Endothelial cell (in vitro differentiated cells): Measurements from ENCODE around the gene GNLY. TPM values are rescaled to one million over a fixed set of nuclear protein-coding genes. Genes with fewer than 3 reads are reported as not detected.

ENCODE experiments used
- DNase-seq: peaks from one replicate; pipeline ENCODE4 v3.0.0; 2021; ENCODE audit warnings: low spot score
- H3K27ac Mint-ChIP-seq: one replicate; pipeline ENCODE4 v1.8.0; 2021; ENCODE audit warnings: mixed read lengths, inconsistent platforms; ENCODE audit not compliant: unreplicated experiment
- H3K27me3 Mint-ChIP-seq: one replicate; pipeline ENCODE4 v1.8.0; 2021; ENCODE audit warnings: mild to moderate bottlenecking, moderate library complexity, mixed read lengths, inconsistent platforms; ENCODE audit not compliant: unreplicated experiment
- H3K36me3 Mint-ChIP-seq: one replicate; pipeline ENCODE4 v1.8.0; 2021; ENCODE audit warnings: mild to moderate bottlenecking, low read depth, mixed read lengths, inconsistent platforms; ENCODE audit not compliant: unreplicated experiment
- H3K4me1 Mint-ChIP-seq: one replicate; pipeline ENCODE4 v1.8.0; 2021; ENCODE audit warnings: mild to moderate bottlenecking, mixed read lengths, inconsistent platforms; ENCODE audit not compliant: unreplicated experiment
- H3K4me3 Mint-ChIP-seq: one replicate; pipeline ENCODE4 v1.8.0; 2021; ENCODE audit warnings: mild to moderate bottlenecking, mixed read lengths, inconsistent platforms; ENCODE audit not compliant: unreplicated experiment
- H3K9me3 Mint-ChIP-seq: one replicate; pipeline ENCODE4 v1.8.0; 2021; ENCODE audit warnings: mixed read lengths, inconsistent platforms; ENCODE audit not compliant: unreplicated experiment
- CTCF ChIP-seq: fragments of 200-600 bp; sonication (generic); IDR thresholded peaks from one replicate; pipeline ENCODE4 v1.5.0; 2021; ENCODE audit warnings: antibody characterized with exemption; ENCODE audit not compliant: unreplicated experiment
- total RNA-seq: library from RNA; stranded (reverse); fragmentation: NEBNext Ultra II Directional; extraction: Animal tissue kit (Norgen Biotek cat#: 25700); gene quantifications from one replicate; pipeline ENCODE4 v1.2.1, GENCODE V29; 2021; ENCODE audit not compliant: unreplicated experiment

Gene GNLY
- total RNA-seq, 1 donor from 2014 or later = not detected

GRCh38 chr2:85661139-85661858, 32.9 kb upstream of the GNLY start:
- TF ChIP-seq CTCF = no peak
- H3K4me3 Mint-ChIP-seq = no peak overlapping the region
- H3K27me3 Mint-ChIP-seq = peaks cover 18% of the 10 kb centered on the region
- no peak for DNase-seq
- peaks cover 17% of the 10 kb centered on the region for H3K4me1 Mint-ChIP-seq
- no peaks in the 10 kb centered on the region for H3K9me3 Mint-ChIP-seq
- H3K27ac Mint-ChIP-seq = no peak overlapping the region
- peaks cover 15% of the 10 kb centered on the region for H3K36me3 Mint-ChIP-seq

DNA sequence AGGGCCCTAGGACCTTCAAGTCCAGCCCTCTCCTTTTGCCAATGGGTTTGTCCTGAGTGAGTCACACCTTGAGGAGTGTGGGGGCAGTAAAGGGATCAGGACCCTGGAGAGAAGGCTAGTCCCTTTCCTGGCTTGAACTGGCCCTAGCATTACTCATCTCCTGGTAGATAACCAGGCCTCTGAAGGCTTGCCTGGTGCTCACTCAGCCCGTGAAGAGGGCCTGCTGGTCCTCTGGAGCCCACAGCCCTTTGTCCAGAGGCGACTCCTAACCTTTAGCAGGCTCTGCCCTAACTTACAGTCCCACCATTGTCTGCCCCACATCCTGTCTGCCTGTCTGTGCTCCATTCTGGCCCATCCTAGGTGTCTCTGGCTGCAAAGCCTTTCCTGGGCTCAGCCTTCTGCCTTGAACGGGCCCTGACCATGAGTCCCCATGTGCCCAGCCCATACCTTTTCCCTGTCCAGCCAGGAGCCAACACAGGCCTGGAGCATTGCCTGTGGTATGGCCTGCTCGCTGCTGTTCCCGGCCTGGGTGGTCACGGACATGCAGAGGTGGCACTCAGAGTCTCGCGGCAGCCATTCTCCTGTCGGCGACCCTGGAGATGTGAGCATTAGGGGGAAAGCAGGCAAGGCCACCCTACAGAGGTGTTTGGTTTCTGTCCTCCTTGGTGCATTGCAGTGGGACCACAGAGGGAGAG, 31.1 kb upstream of the GNLY start:
- DNase-seq = no peak
- no peak for TF ChIP-seq CTCF
- H3K27ac Mint-ChIP-seq = peak overlapping the region; percentile 13
- H3K4me3 Mint-ChIP-seq = peak overlapping the region; percentile 47
- no peaks in the 10 kb centered on the region for H3K9me3 Mint-ChIP-seq
- H3K27me3 Mint-ChIP-seq = peaks cover 20% of the 10 kb centered on the region
- H3K4me1 Mint-ChIP-seq = peaks cover 18% of the 10 kb centered on the region
- H3K36me3 Mint-ChIP-seq = peaks cover 23% of the 10 kb centered on the region

- Mint-ChIP-seq H3K9me3 (no peaks in the 10 kb centered on the region), H3K4me1 (peaks cover 18% of the 10 kb centered on the region), H3K27me3 (peaks cover 22% of the 10 kb centered on the region), H3K36me3 (peaks cover 20% of the 10 kb centered on the region), H3K27ac (no peak overlapping the region), H3K4me3 (no peak overlapping the region)
- no peak for DNase-seq
- no peak for TF ChIP-seq CTCF
These were observed 30.3 kb upstream of the GNLY start for GRCh38 chr2:85663594-85664565.

GRCh38 chr2:85665264-85665937, 28.8 kb upstream of the GNLY start:
- Mint-ChIP-seq H3K36me3 (peaks cover 17% of the 10 kb centered on the region), H3K27ac (peak overlapping the region; percentile 63), H3K27me3 (peaks cover 22% of the 10 kb centered on the region), H3K4me1 (peaks cover 18% of the 10 kb centered on the region), H3K9me3 (no peaks in the 10 kb centered on the region), H3K4me3 (no peak overlapping the region)
- no peak for TF ChIP-seq CTCF
- DNase-seq = no peak
